Peyer's patch (tissue), 4 donors: ENCODE measurements around the gene DLAT. TPM values are rescaled to one million over a fixed set of nuclear protein-coding genes. Genes with fewer than 3 reads are reported as not detected.
"Not testable (repeated sequence)": the region's sequence is repeated elsewhere in the genome, so short reads cannot be mapped to it uniquely, and the experiment has no call there.

Experiments used
- DNase-seq, 3 donors: peaks; one replicate each; pipeline ENCODE4 v3.0.0-alpha.2; 2017 to 2019
- H3K27ac ChIP-seq, 4 donors: fragments of 200-600 bp; sonication (generic); one replicate each; pipeline ENCODE4 v1.5.1; 2016 to 2019
- H3K27me3 ChIP-seq, 2 donors: fragments of 200-600 bp; sonication (generic); one replicate each; pipeline ENCODE4 v1.5.1; 2019
- H3K36me3 ChIP-seq, 3 donors: fragments of 200-600 bp; sonication (generic); one replicate each; pipeline ENCODE4 v1.5.1; 2016 to 2019
- H3K4me1 ChIP-seq, 4 donors: fragments of 200-600 bp; sonication (generic); one replicate each; pipeline ENCODE4 v1.5.1; 2016 to 2019
- H3K4me3 ChIP-seq, 4 donors: fragments of 200-600 bp; sonication (generic); 1 replicate in 3 of 4; 2 replicates in 1 of 4; pipeline ENCODE4 v1.5.1; 2016 to 2019; ENCODE audit warnings: mild to moderate bottlenecking in 1 of 4
- H3K9me3 ChIP-seq, 4 donors: fragments of 200-600 bp; sonication (generic); one replicate each; pipeline ENCODE4 v1.5.1; 2016 to 2019; ENCODE audit warnings: mild to moderate bottlenecking in 1 of 4
- POLR2A ChIP-seq, 2 donors: fragments of 450-650 bp; IDR thresholded peaks; one replicate each; pipeline ENCODE4 v1.5.1; 2017; ENCODE audit warnings: antibody characterized with exemption in 2 of 2, mild to moderate bottlenecking in 2 of 2, moderate library complexity in 2 of 2
- total RNA-seq, 4 donors: library from RNA; depleted of rRNA; stranded (reverse); fragments of >200 nt; gene quantifications; one replicate each; pipeline ENCODE4 v1.1.0, GENCODE V29; 2016
- TF ChIP-seq, protein P1 (sequence below), 6 experiments: fragments of 450-650 bp in 4 of 6; fragments of 200-600 bp in 2 of 6; sonication (generic) in 1 of 6; IDR thresholded peaks; one replicate each; pipeline ENCODE4 v1.5.1; 2017 to 2019; ENCODE audit warnings: antibody characterized with exemption in 6 of 6, mild to moderate bottlenecking in 3 of 6, moderate library complexity in 1 of 6

The DLAT gene
- total RNA-seq, 4 donors from 2014 or later: 23.2 to 28.6 (median 27.0) TPM

DNA sequence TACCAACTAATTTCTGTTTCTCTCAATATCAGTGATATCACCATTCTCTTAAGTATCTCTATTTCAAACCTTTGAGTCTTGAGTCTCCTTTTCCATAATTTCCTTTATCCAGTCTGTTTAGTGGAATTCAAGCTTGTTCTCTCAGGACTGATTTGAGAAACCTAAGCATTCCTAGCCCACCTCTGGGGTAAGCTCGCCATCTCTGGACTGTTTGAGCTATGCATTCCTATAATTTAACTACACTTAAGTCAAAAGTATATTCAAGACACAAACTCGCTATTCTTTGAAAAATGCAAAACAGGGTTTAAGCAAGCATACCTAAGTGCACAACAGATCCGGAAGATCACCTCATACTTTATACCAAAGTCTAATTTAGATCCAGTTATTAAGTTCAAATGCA lies 2.1 kb upstream of the DLAT start:
- Histone ChIP-seq H3K4me3 (no peak overlapping the region), H3K9me3 (no peaks in the 10 kb centered on the region), H3K36me3 (peaks cover 0 to 28% (median 0%) of the 10 kb centered on the region in 3 donors), H3K27ac (no peak overlapping the region), H3K4me1 (peaks cover 0 to 10% (median 0%) of the 10 kb centered on the region in 4 donors), H3K27me3 (no peaks in the 10 kb centered on the region)
- no peak for DNase-seq
- TF ChIP-seq POLR2A (IDR thresholded peaks at IDR 0.05): no peak
- TF ChIP-seq, protein P1, sequence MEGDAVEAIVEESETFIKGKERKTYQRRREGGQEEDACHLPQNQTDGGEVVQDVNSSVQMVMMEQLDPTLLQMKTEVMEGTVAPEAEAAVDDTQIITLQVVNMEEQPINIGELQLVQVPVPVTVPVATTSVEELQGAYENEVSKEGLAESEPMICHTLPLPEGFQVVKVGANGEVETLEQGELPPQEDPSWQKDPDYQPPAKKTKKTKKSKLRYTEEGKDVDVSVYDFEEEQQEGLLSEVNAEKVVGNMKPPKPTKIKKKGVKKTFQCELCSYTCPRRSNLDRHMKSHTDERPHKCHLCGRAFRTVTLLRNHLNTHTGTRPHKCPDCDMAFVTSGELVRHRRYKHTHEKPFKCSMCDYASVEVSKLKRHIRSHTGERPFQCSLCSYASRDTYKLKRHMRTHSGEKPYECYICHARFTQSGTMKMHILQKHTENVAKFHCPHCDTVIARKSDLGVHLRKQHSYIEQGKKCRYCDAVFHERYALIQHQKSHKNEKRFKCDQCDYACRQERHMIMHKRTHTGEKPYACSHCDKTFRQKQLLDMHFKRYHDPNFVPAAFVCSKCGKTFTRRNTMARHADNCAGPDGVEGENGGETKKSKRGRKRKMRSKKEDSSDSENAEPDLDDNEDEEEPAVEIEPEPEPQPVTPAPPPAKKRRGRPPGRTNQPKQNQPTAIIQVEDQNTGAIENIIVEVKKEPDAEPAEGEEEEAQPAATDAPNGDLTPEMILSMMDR (IDR thresholded peaks at IDR 0.05): no peak

DNA sequence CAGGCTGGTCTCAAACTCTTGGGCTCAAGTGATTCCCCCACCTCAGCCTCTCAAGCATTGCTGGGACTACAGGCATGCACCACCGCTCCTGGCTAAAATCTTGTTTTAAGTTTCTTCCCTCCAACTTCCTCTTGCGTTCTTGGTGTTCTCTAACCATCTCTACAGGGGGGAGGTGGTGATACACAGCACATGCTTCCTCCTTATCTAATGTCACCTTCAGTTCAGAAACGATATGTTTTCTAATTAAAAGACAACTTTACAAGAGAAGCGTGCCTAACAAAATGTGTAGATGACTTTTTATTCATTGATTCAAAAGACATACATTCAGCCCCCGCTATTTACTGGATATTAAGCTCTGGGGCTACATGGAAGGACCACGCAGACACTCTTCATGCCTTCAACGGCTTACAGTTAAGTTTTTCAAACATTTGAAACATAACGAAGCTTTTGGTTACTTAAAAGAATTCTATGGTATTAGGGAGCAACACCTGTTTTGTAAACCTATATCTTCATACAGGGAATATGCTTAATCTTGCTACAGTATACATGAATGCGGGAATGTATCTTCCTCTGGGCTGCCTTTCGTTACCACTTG lies 933 bp upstream of the DLAT start:
- DNase-seq: peak in 1 of 3 donors; percentile 59
- no peak for TF ChIP-seq POLR2A (IDR thresholded peaks at IDR 0.05)
- TF ChIP-seq, protein P1 (IDR thresholded peaks at IDR 0.05): no peak
- Histone ChIP-seq H3K36me3 (peaks cover 0 to 28% (median 0%) of the 10 kb centered on the region in 3 donors), H3K27me3 (no peaks in the 10 kb centered on the region), H3K27ac (peak overlapping the region; percentile 85 to 91 (median 87)), H3K4me1 (peaks cover 0 to 10% (median 0%) of the 10 kb centered on the region in 4 donors), H3K4me3 (peak overlapping the region; percentile 61 to 70 (median 64)), H3K9me3 (no peaks in the 10 kb centered on the region)

DNA sequence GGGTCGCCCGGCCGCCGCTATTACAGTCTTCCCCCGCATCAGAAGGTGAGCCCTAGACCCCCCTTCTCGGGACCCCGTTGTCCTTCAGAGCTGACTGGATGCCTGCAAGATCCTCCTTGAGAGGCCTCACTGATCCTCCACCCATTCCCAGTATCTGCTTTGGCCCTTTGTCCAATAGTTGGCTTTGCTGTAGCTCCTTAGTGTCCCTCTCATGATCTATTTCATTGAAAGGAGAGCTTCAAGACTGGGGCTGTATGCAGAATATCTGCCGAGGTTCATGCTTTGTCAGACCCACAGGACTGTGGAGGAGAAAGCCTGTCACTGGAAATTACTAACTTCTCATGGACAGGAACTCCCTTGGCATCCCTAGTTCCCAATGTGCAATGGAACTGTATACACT lies 499 bp downstream of the DLAT start:
- Histone ChIP-seq H3K9me3 (no peaks in the 10 kb centered on the region), H3K27ac (peak overlapping the region; percentile 85 to 91 (median 87)), H3K36me3 (peaks cover 0 to 29% (median 0%) of the 10 kb centered on the region in 3 donors), H3K4me1 (peaks cover 0 to 10% (median 0%) of the 10 kb centered on the region in 4 donors), H3K4me3 (peak overlapping the region; percentile 61 to 70 (median 64)), H3K27me3 (no peaks in the 10 kb centered on the region)
- no peak for DNase-seq
- TF ChIP-seq, protein P1 (IDR thresholded peaks at IDR 0.05): no peak
- no peak for TF ChIP-seq POLR2A (IDR thresholded peaks at IDR 0.05)

DNA sequence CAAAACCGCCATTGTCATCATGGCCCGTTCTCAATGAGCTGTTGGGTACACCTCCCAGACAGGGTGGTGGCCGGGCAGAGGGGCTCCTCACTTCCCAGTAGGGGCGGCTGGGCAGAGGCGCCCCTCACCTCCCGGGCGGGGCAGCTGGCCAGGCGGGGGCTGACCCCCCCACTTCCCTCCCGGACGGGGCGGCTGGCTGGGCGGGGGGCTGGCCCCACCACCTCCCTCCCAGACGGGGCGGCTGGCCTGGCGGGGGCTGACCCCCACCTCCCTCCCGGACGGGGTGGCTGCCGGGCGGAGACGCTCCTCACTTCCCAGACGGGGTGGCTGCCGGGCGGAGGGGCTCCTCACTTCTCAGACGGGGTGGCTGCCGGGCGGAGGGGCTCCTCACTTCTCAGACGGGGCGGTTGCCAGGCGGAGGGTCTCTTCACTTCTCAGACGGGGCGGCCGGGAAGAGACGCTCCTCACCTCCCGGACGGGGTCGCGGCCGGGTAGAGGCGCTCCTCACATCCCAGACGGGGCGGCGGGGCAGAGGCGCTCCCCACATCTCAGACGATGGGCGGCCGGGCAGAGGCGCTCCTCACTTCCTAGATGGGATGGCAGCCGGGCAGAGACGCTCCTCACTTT lies 1.7 kb downstream of the DLAT start:
- Histone ChIP-seq H3K4me1 (peaks cover 0 to 10% (median 0%) of the 10 kb centered on the region in 4 donors), H3K36me3 (peaks cover 0 to 36% (median 0%) of the 10 kb centered on the region in 3 donors)
- not testable (repeated sequence) for H3K4me3 ChIP-seq, H3K9me3 ChIP-seq, H3K27me3 ChIP-seq, DNase-seq, H3K27ac ChIP-seq

DNA sequence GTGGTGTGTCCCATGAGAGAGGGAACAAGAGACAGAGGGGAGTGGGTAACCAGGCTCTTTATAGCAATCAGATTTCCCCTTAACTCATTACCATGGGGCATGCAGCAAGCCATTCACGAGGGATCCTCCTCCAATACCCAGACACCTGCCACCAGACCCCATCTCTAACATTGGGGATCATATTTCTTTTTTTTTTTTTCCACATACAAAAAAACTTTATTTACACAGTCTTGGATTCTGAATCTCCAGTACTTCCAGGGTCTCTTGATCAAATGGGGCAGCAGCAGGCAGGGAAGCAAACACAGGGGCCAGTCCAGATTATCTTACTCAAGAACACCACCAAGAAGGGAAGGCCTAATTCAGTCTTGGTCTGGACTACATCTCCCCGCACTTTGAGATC lies 4.3 kb downstream of the DLAT start:
- DNase-seq: no peak
- Histone ChIP-seq H3K27ac (no peak overlapping the region), H3K9me3 (no peaks in the 10 kb centered on the region), H3K36me3 (peaks cover 0 to 58% (median 0%) of the 10 kb centered on the region in 3 donors), H3K4me3 (no peak overlapping the region), H3K4me1 (peaks cover 0 to under 1% (median 0%) of the 10 kb centered on the region in 4 donors), H3K27me3 (no peaks in the 10 kb centered on the region)
- no peak for TF ChIP-seq POLR2A (IDR thresholded peaks at IDR 0.05)
- TF ChIP-seq, protein P1 (IDR thresholded peaks at IDR 0.05): no peak

DNA sequence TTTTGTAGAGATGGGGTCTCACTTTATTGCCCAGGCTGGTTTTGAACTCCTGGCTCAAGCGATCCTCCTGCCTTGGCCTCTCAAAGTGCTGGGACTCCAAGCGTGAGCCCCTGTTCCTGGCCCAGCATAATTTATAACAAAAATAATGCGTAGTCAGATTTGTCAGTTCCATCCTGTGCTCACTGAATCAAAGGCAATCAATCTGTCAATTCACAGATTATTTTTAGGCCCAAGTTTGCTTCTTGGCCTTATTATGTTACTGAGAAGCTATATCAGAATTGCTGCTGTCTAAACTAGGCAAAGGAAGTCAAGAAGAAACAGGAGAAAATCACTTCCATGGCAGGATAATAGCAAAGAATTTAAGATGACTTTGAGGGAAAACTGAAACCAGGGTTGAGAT lies 8.7 kb downstream of the DLAT start:
- H3K4me1 ChIP-seq: no peaks in the 10 kb centered on the region
- H3K27ac ChIP-seq: no peak overlapping the region
- peaks cover 0 to 75% (median 0%) of the 10 kb centered on the region in 3 donors for H3K36me3 ChIP-seq
- no peaks in the 10 kb centered on the region for H3K9me3 ChIP-seq
- no peaks in the 10 kb centered on the region for H3K27me3 ChIP-seq
- DNase-seq: no peak
- TF ChIP-seq, protein P1 (IDR thresholded peaks at IDR 0.05): no peak
- TF ChIP-seq POLR2A (IDR thresholded peaks at IDR 0.05): no peak
- no peak overlapping the region for H3K4me3 ChIP-seq
